Gastroesophageal sphincter (tissue), 3 donors: ENCODE data around the gene EPM2A.

Experiments used
- CTCF ChIP-seq, 4 experiments: fragments of 200-600 bp in 2 of 4; fragments of 450-650 bp in 2 of 4; sonication (generic) in 1 of 4; IDR thresholded peaks; one replicate each; pipeline ENCODE4 v1.5.1; 2017 to 2019; ENCODE audit warnings: antibody characterized with exemption in 4 of 4, mild to moderate bottlenecking in 2 of 4, moderate library complexity in 2 of 4
- EP300 ChIP-seq: sonication (generic); formaldehyde crosslinking; IDR thresholded peaks from one replicate; pipeline ENCODE4 v1.6.1; 2017; ENCODE audit warnings: antibody characterized with exemption, mild to moderate bottlenecking
- POLR2A ChIP-seq, 2 donors: fragments of 450-650 bp; IDR thresholded peaks; one replicate each; pipeline ENCODE4 v1.6.1; 2017; ENCODE audit warnings: antibody characterized with exemption in 2 of 2, mild to moderate bottlenecking in 2 of 2, moderate library complexity in 1 of 2
- POLR2AphosphoS5 ChIP-seq: sonication (generic); formaldehyde crosslinking; IDR thresholded peaks from one replicate; pipeline ENCODE4 v1.6.1; 2017; ENCODE audit warnings: antibody characterized with exemption

- TF ChIP-seq CTCF (IDR thresholded peaks at IDR 0.05) (no peak), POLR2A (IDR thresholded peaks at IDR 0.05) (no peak), POLR2AphosphoS5 (no peak), EP300 (no peak)
These were observed 135.0 kb downstream of the EPM2A start for GRCh38 chr6:145600299-145600698.
